ENCODE results near the gene RNU6-9. TPM values are rescaled to one million over a fixed set of nuclear protein-coding genes. Genes with fewer than 3 reads are reported as not detected.
A peak's percentile ranks its signal among the peaks of the same experiment; 100 is the strongest.

RNU6-9 gene
- total RNA-seq, 1 donor, result not detected

DNA sequence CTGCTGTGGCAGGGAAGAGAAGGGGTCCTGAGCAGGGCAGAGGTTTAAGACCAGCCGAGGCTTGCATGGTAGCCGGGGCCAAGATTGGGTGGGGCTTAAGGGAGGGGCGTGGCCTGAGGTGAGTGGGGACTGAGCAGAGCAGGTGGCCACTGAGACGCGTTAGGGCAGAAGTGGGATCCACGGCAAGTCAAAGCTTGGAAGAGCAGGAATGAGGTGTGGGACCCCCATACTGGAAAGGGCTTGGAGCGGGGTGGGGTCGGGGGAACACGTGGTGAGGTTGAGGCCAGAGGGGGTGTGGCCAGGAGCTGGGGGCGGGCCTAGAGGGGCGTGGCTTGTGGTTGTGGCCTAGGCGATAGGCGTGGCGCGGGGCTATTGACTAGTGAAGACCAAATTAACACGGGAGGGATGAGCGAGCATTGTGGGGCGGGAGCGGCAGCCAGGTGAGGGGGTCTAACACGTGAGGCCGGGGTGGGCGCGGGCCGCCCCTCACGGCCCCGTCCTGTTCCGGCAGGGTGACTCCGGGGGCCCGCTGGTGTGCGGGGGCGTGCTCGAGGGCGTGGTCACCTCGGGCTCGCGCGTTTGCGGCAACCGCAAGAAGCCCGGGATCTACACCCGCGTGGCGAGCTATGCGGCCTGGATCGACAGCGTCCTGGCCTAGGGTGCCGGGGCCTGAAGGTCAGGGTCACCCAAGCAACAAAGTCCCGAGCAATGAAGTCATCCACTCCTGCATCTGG lies 30.5 kb upstream of the RNU6-9 start:
- peaks cover 6% of the 10 kb centered on the region for H3K36me3 ChIP-seq (ENCODE audit: insufficient read depth, low read length)
- peaks cover 11% of the 10 kb centered on the region for H3K27me3 ChIP-seq (ENCODE audit: insufficient read depth, low read length)
- no peaks in the 10 kb centered on the region for H3K79me2 ChIP-seq (ENCODE audit: insufficient read depth, low read length)
- H3K4me2 ChIP-seq (ENCODE audit: insufficient read depth, low read length), result no peak overlapping the region
- no peaks in the 10 kb centered on the region for H3K9me3 ChIP-seq (ENCODE audit: low read depth, low read length)
- no peak overlapping the region for H3K27ac ChIP-seq (ENCODE audit: low read depth, low read length)
- H3K4me3 ChIP-seq (ENCODE audit: insufficient read depth, low read length), result no peak overlapping the region
- H3K4me1 ChIP-seq (ENCODE audit: insufficient read depth, low read length), result peaks cover 3% of the 10 kb centered on the region
- DNase-seq (ENCODE audit: insufficient read length, low spot score, missing footprints), result peak; percentile 96
- H2AFZ ChIP-seq (ENCODE audit: low read length), result no peak overlapping the region
- H4K20me1 ChIP-seq (ENCODE audit: insufficient read depth, low read length), result no peaks in the 10 kb centered on the region
- TF ChIP-seq, protein P1, sequence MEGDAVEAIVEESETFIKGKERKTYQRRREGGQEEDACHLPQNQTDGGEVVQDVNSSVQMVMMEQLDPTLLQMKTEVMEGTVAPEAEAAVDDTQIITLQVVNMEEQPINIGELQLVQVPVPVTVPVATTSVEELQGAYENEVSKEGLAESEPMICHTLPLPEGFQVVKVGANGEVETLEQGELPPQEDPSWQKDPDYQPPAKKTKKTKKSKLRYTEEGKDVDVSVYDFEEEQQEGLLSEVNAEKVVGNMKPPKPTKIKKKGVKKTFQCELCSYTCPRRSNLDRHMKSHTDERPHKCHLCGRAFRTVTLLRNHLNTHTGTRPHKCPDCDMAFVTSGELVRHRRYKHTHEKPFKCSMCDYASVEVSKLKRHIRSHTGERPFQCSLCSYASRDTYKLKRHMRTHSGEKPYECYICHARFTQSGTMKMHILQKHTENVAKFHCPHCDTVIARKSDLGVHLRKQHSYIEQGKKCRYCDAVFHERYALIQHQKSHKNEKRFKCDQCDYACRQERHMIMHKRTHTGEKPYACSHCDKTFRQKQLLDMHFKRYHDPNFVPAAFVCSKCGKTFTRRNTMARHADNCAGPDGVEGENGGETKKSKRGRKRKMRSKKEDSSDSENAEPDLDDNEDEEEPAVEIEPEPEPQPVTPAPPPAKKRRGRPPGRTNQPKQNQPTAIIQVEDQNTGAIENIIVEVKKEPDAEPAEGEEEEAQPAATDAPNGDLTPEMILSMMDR (IDR thresholded peaks at IDR 0.05; ENCODE audit: extremely low read depth, low read depth, low read length), result no peak

DNA sequence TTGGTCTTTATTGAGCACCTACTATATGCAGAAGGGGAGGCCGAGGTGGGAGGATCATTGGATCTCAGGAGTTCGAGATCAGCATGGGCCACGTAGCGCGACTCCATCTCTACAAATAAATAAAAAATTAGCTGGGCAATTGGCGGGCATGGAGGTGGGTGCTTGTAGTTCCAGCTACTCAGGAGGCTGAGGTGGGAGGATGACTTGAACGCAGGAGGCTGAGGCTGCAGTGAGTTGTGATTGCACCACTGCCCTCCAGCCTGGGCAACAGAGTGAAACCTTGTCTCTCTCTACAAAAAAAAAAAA lies 30.0 kb upstream of the RNU6-9 start:
- peaks cover 11% of the 10 kb centered on the region for H3K36me3 ChIP-seq (ENCODE audit: insufficient read depth, low read length)
- no peaks in the 10 kb centered on the region for H4K20me1 ChIP-seq (ENCODE audit: insufficient read depth, low read length)
- no peaks in the 10 kb centered on the region for H3K9me3 ChIP-seq (ENCODE audit: low read depth, low read length)
- TF ChIP-seq, protein P1 (IDR thresholded peaks at IDR 0.05; ENCODE audit: extremely low read depth, low read depth, low read length), result no peak
- no peaks in the 10 kb centered on the region for H3K79me2 ChIP-seq (ENCODE audit: insufficient read depth, low read length)
- H2AFZ ChIP-seq (ENCODE audit: low read length), result no peak overlapping the region
- no peak for DNase-seq (ENCODE audit: insufficient read length, low spot score, missing footprints)
- no peak overlapping the region for H3K4me3 ChIP-seq (ENCODE audit: insufficient read depth, low read length)
- no peak overlapping the region for H3K4me2 ChIP-seq (ENCODE audit: insufficient read depth, low read length)
- peaks cover 3% of the 10 kb centered on the region for H3K4me1 ChIP-seq (ENCODE audit: insufficient read depth, low read length)
- no peak overlapping the region for H3K27ac ChIP-seq (ENCODE audit: low read depth, low read length)
- peaks cover 11% of the 10 kb centered on the region for H3K27me3 ChIP-seq (ENCODE audit: insufficient read depth, low read length)

DNA sequence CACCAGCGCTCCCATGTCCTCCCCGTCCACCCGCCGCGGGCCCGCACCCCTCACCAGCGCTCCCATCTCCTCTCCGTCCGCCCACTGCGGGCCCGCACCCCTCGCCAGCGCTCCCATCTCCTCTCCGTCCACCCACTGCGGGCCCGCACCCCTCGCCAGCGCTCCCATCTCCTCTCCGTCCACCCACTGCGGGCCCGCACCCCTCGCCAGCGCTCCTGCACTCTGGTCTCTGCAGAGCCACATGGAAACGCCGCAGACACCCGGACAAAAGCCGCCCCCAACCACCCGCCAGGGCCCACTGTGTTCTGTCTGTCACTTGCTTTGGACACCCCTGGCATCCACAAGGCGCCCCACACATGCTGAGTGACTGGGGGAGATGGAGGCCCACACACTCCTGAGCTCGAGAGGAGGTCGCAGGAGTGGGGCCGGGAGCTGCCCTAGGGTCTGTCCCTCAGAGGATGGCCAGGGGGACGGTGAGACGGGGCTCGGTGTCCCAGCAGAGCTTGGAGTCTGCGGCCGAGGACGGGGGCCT lies 26.4 kb upstream of the RNU6-9 start:
- TF ChIP-seq, protein P1 (IDR thresholded peaks at IDR 0.05; ENCODE audit: extremely low read depth, low read depth, low read length), result no peak
- H3K36me3 ChIP-seq (ENCODE audit: insufficient read depth, low read length), result peaks cover 18% of the 10 kb centered on the region
- H3K27me3 ChIP-seq (ENCODE audit: insufficient read depth, low read length), result no peaks in the 10 kb centered on the region
- H3K79me2 ChIP-seq (ENCODE audit: insufficient read depth, low read length), result no peaks in the 10 kb centered on the region
- no peak overlapping the region for H3K4me2 ChIP-seq (ENCODE audit: insufficient read depth, low read length)
- H4K20me1 ChIP-seq (ENCODE audit: insufficient read depth, low read length), result peaks cover 8% of the 10 kb centered on the region
- peaks cover 16% of the 10 kb centered on the region for H3K4me1 ChIP-seq (ENCODE audit: insufficient read depth, low read length)
- H3K4me3 ChIP-seq (ENCODE audit: insufficient read depth, low read length), result no peak overlapping the region
- no peak for DNase-seq (ENCODE audit: insufficient read length, low spot score, missing footprints)
- no peaks in the 10 kb centered on the region for H3K9me3 ChIP-seq (ENCODE audit: low read depth, low read length)
- H3K27ac ChIP-seq (ENCODE audit: low read depth, low read length), result no peak overlapping the region
- H2AFZ ChIP-seq (ENCODE audit: low read length), result no peak overlapping the region

DNA sequence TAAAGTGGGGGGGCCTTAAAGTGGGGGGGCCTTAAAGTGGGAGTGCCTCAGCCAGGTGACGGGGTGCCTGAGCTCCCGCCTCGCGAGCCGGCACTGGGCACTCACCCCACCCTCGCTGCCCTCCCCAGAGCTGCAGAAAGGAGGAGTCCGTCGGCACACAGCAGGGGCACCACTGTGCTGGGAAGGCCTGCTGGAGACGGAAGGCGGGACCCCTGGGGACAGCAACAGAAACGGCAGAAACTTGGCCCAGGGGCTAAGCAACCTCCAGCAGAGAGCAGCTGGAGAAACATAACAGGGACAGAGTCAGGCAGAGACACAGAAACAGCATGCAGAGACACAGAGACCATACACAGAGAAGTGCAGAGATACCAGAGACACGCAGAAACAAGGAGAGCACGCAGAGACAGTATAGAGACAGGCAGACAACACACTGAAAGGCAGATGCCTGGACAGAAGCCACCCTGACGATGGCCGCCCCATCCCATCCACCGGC lies 25.9 kb upstream of the RNU6-9 start:
- Histone ChIP-seq H3K9me3 (ENCODE audit: low read depth, low read length) (no peaks in the 10 kb centered on the region), H3K4me3 (ENCODE audit: insufficient read depth, low read length) (no peak overlapping the region), H2AFZ (ENCODE audit: low read length) (no peak overlapping the region), H3K4me1 (ENCODE audit: insufficient read depth, low read length) (peaks cover 16% of the 10 kb centered on the region), H3K4me2 (ENCODE audit: insufficient read depth, low read length) (no peak overlapping the region), H3K27me3 (ENCODE audit: insufficient read depth, low read length) (no peaks in the 10 kb centered on the region), H3K27ac (ENCODE audit: low read depth, low read length) (no peak overlapping the region), H3K79me2 (ENCODE audit: insufficient read depth, low read length) (no peaks in the 10 kb centered on the region), H4K20me1 (ENCODE audit: insufficient read depth, low read length) (peaks cover 11% of the 10 kb centered on the region), H3K36me3 (ENCODE audit: insufficient read depth, low read length) (peaks cover 18% of the 10 kb centered on the region)
- DNase-seq (ENCODE audit: insufficient read length, low spot score, missing footprints), result no peak
- TF ChIP-seq, protein P1 (IDR thresholded peaks at IDR 0.05; ENCODE audit: extremely low read depth, low read depth, low read length), result no peak

Data from osteoblast (primary cell).